Loucy (cell line): ENCODE measurements around the gene HSP90AB1.

ENCODE experiments used
- H2AFZ ChIP-seq: fragments of 200-600 bp; sonication (generic); 2 replicates; pipeline ENCODE4 v1.6.0; 2016; ENCODE audit warnings: antibody characterized with exemption, mild to moderate bottlenecking, low read length, moderate library complexity
- H3F3A ChIP-seq: fragments of 200-600 bp; 2 replicates; pipeline ENCODE4 v1.6.0; 2016; ENCODE audit warnings: antibody characterized with exemption, low read depth, mild to moderate bottlenecking
- H3K27me3 ChIP-seq: fragments of 200-600 bp; sonication (generic); 2 replicates; pipeline ENCODE4 v1.6.1; 2014; ENCODE audit warnings: low read length, mild to moderate bottlenecking; ENCODE audit not compliant: insufficient read depth, poor library complexity, severe bottlenecking
- H3K36me3 ChIP-seq: fragments of 200-600 bp; sonication (generic); 2 replicates; pipeline ENCODE4 v1.6.1; 2016; ENCODE audit warnings: low read length; ENCODE audit not compliant: insufficient read depth
- H3K4me1 ChIP-seq: fragments of 200-600 bp; sonication (generic); 2 replicates; pipeline ENCODE4 v1.5.1; 2014; ENCODE audit warnings: low read length, mild to moderate bottlenecking; ENCODE audit not compliant: insufficient read depth, poor library complexity, severe bottlenecking
- H3K4me2 ChIP-seq: fragments of 200-600 bp; sonication (generic); 2 replicates; pipeline ENCODE4 v1.6.0; 2014; ENCODE audit warnings: antibody characterized with exemption, low read length, low read depth, mild to moderate bottlenecking; ENCODE audit not compliant: poor library complexity, severe bottlenecking
- H3K4me3 ChIP-seq: fragments of 200-600 bp; sonication (generic); 2 replicates; pipeline ENCODE4 v1.5.1; 2014; ENCODE audit warnings: low read length, mild to moderate bottlenecking, mixed read lengths; ENCODE audit not compliant: poor library complexity, severe bottlenecking
- H3K79me2 ChIP-seq: fragments of 200-600 bp; sonication (generic); 2 replicates; pipeline ENCODE4 v1.6.1; 2014; ENCODE audit warnings: low read length; ENCODE audit not compliant: insufficient read depth
- H3K9ac ChIP-seq: fragments of 200-600 bp; sonication (generic); 2 replicates; pipeline ENCODE4 v1.6.0; 2014; ENCODE audit warnings: mild to moderate bottlenecking, low read depth, low read length, moderate library complexity; ENCODE audit not compliant: poor library complexity, severe bottlenecking
- H3K9me2 ChIP-seq: fragments of 200-600 bp; sonication (generic); replicated peaks from 2 replicates; pipeline ENCODE4 v1.6.1; 2016; ENCODE audit warnings: low read depth, low read length, mixed read lengths
- H3K9me3 ChIP-seq: fragments of 200-600 bp; sonication (generic); 2 replicates; pipeline ENCODE4 v1.6.1; 2014; ENCODE audit warnings: mild to moderate bottlenecking, antibody characterized with exemption, low read length, low read depth; ENCODE audit not compliant: insufficient read depth
- H4K20me1 ChIP-seq: fragments of 200-600 bp; sonication (generic); 2 replicates; pipeline ENCODE4 v1.6.0; 2014; ENCODE audit warnings: antibody characterized with exemption, low read length, mild to moderate bottlenecking; ENCODE audit not compliant: insufficient read depth, poor library complexity, severe bottlenecking
- CTCF ChIP-seq: fragments of 200-600 bp; sonication (generic); conservative IDR thresholded peaks from 2 replicates; pipeline ENCODE4 v1.5.1; 2014; ENCODE audit warnings: mild to moderate bottlenecking, antibody characterized with exemption, low read length
- EZH2phosphoT487 ChIP-seq: fragments of 200-600 bp; IDR thresholded peaks from 2 replicates; pipeline ENCODE4 v1.6.1; 2018; ENCODE audit warnings: antibody characterized with exemption, mild to moderate bottlenecking, moderate library complexity, borderline replicate concordance

HSP90AB1 gene

GRCh38 chr6:44260451-44261297 is 13.8 kb downstream of the HSP90AB1 start:
- no peak overlapping the region for H2AFZ ChIP-seq
- H3K79me2 ChIP-seq: peaks cover 51% of the 10 kb centered on the region
- peaks cover 43% of the 10 kb centered on the region for H3K4me1 ChIP-seq
- H3K4me3 ChIP-seq: no peak overlapping the region
- H3K9me2 ChIP-seq: no peaks in the 10 kb centered on the region
- peak overlapping the region; percentile 17 for H3K9ac ChIP-seq
- H3F3A ChIP-seq: peaks cover 5% of the 10 kb centered on the region
- H3K36me3 ChIP-seq: peaks cover 5% of the 10 kb centered on the region; the same call in 1 of the 2 replicates
- no peak overlapping the region for H3K4me2 ChIP-seq
- TF ChIP-seq EZH2phosphoT487: no peak
- no peak for TF ChIP-seq CTCF
- no peaks in the 10 kb centered on the region for H3K9me3 ChIP-seq
- peaks cover 22% of the 10 kb centered on the region for H4K20me1 ChIP-seq
- no peaks in the 10 kb centered on the region for H3K27me3 ChIP-seq

- H3K4me2 ChIP-seq: peak overlapping the region; percentile 93
- H3K9me3 ChIP-seq: no peaks in the 10 kb centered on the region
- no peak overlapping the region for H3K4me3 ChIP-seq
- peaks cover 34% of the 10 kb centered on the region for H3K4me1 ChIP-seq
- peaks cover 3% of the 10 kb centered on the region; the same call in 1 of the 2 replicates for H3K36me3 ChIP-seq
- H3K79me2 ChIP-seq: peaks cover 42% of the 10 kb centered on the region
- no peaks in the 10 kb centered on the region for H3K9me2 ChIP-seq
- no peaks in the 10 kb centered on the region for H3K27me3 ChIP-seq
- peaks cover 18% of the 10 kb centered on the region for H4K20me1 ChIP-seq
- no peak overlapping the region for H3K9ac ChIP-seq
- H3F3A ChIP-seq: no peaks in the 10 kb centered on the region
- no peak overlapping the region for H2AFZ ChIP-seq
- TF ChIP-seq CTCF (no peak), EZH2phosphoT487 (no peak)
These were observed 14.7 kb downstream of the HSP90AB1 start for GRCh38 chr6:44261581-44261980.

GRCh38 chr6:44262467-44263353 is 15.8 kb downstream of the HSP90AB1 start:
- Histone ChIP-seq H3K4me1 (peaks cover 33% of the 10 kb centered on the region), H3K36me3 (peaks cover 3% of the 10 kb centered on the region; the same call in 1 of the 2 replicates), H3K9ac (peak overlapping the region; percentile 82), H3F3A (no peaks in the 10 kb centered on the region), H3K27me3 (no peaks in the 10 kb centered on the region), H3K9me3 (no peaks in the 10 kb centered on the region), H3K79me2 (peaks cover 36% of the 10 kb centered on the region), H3K4me3 (peak overlapping the region; percentile 85), H2AFZ (no peak overlapping the region), H3K4me2 (peak overlapping the region; percentile 93), H3K9me2 (no peaks in the 10 kb centered on the region), H4K20me1 (peaks cover 18% of the 10 kb centered on the region)
- TF ChIP-seq CTCF: no peak
- no peak for TF ChIP-seq EZH2phosphoT487
